CD4-positive, CD25-positive, alpha-beta regulatory T cell (primary cell): ENCODE results near the gene ZBTB16. TPM values are rescaled to one million over a fixed set of nuclear protein-coding genes. Genes with fewer than 3 reads are reported as not detected.

Experiments
- ATAC-seq, 2 donors: fragments of 150-1000 bp; cut with Tn5 transposase; one replicate each; pipeline ENCODE4 v1.10.0; 2021; ENCODE audit warnings: low read depth in 2 of 2, moderate number of reproducible peaks in 2 of 2, moderate library complexity in 1 of 2
- DNase-seq, 3 donors: peaks; one replicate each; pipeline versions ENCODE4 v3.0.0 to v3.0.0-alpha.2; 2012 to 2022; ENCODE audit warnings: mixed read lengths in 1 of 3
- H3K27ac ChIP-seq: one replicate; pipeline ENCODE4 v1.7.0; 2013; ENCODE audit warnings: mild to moderate bottlenecking, low read length; ENCODE audit not compliant: insufficient read depth, poor library complexity, severe bottlenecking
- H3K27me3 ChIP-seq: one replicate; pipeline ENCODE4 v1.7.0; 2013; ENCODE audit warnings: low read length; ENCODE audit not compliant: control insufficient read depth, insufficient read depth
- H3K36me3 ChIP-seq: one replicate; pipeline ENCODE4 v1.7.0; 2013; ENCODE audit warnings: mild to moderate bottlenecking, low read length, moderate library complexity; ENCODE audit not compliant: control insufficient read depth, insufficient read depth
- H3K4me1 ChIP-seq: 2 replicates; pipeline ENCODE4 v1.7.0; 2013; ENCODE audit warnings: mild to moderate bottlenecking, low read length; ENCODE audit not compliant: insufficient read depth, control insufficient read depth, poor library complexity, severe bottlenecking
- H3K4me3 ChIP-seq: one replicate; pipeline ENCODE4 v1.7.0; 2013; ENCODE audit warnings: low read depth, mild to moderate bottlenecking, low read length, moderate library complexity
- H3K9me3 ChIP-seq, 2 experiments: 1 replicate in 1 of 2; 2 replicates in 1 of 2; pipeline ENCODE4 v1.7.0; 2013; ENCODE audit warnings: low read length in 2 of 2, mild to moderate bottlenecking in 1 of 2, moderate library complexity in 1 of 2; ENCODE audit not compliant: control insufficient read depth in 2 of 2
- H3K27ac Mint-ChIP-seq, 3 donors: one replicate each; pipeline ENCODE4 v1.8.0; 2020 to 2022; ENCODE audit warnings: mild to moderate bottlenecking in 3 of 3, mixed read lengths in 3 of 3, moderate library complexity in 2 of 3
- H3K27me3 Mint-ChIP-seq: one replicate; pipeline ENCODE4 v1.8.0; 2022; ENCODE audit warnings: mild to moderate bottlenecking, mixed read lengths
- H3K36me3 Mint-ChIP-seq: one replicate; pipeline ENCODE4 v1.8.0; 2020; ENCODE audit warnings: mixed read lengths
- H3K4me1 Mint-ChIP-seq, 4 donors: one replicate each; pipeline ENCODE4 v1.8.0; 2020 to 2022; ENCODE audit warnings: mixed read lengths in 4 of 4, mild to moderate bottlenecking in 1 of 4
- H3K4me3 Mint-ChIP-seq, 4 donors: one replicate each; pipeline ENCODE4 v1.8.0; 2020 to 2022; ENCODE audit warnings: mild to moderate bottlenecking in 4 of 4, mixed read lengths in 4 of 4, moderate library complexity in 3 of 4
- H3K9me3 Mint-ChIP-seq, 7 donors: one replicate each; pipeline ENCODE4 v1.8.0; 2020 to 2022; ENCODE audit warnings: mixed read lengths in 7 of 7, mild to moderate bottlenecking in 3 of 7, moderate library complexity in 2 of 7
- polyA plus RNA-seq, 4 donors: library from polyadenylated mRNA; unstranded; fragments of 300-500 nt; fragmentation: Illumina TruSeq; gene quantifications; one replicate each; pipeline ENCODE4 v1.2.3, GENCODE V29; 2021
- total RNA-seq: library from RNA; stranded (reverse); gene quantifications from one replicate; pipeline ENCODE4 v1.2.3, GENCODE V29; 2022

Gene ZBTB16
- total and polyA plus RNA-seq, 5 donors from 2014 or later, result 2.9 to 28.1 (median 8.5) TPM

- H3K27ac Mint-ChIP-seq, result no peak overlapping the region
- peaks cover 18% of the 10 kb centered on the region for H3K4me1 ChIP-seq
- no peak for DNase-seq
Measured at GRCh38 chr11:114105611-114106010, 46.1 kb downstream of the ZBTB16 start.

GRCh38 chr11:114106047-114106446 is 46.5 kb downstream of the ZBTB16 start:
- Mint-ChIP-seq H3K27me3 (peaks cover 20% of the 10 kb centered on the region), H3K36me3 (no peaks in the 10 kb centered on the region), H3K27ac (no peak overlapping the region), H3K4me1 (peaks cover 10 to 33% (median 19%) of the 10 kb centered on the region in 4 donors), H3K4me3 (no peak overlapping the region), H3K9me3 (no peaks in the 10 kb centered on the region)
- H3K27ac ChIP-seq, result no peak overlapping the region
- ATAC-seq (no peak), DNase-seq (no peak)
- no peaks in the 10 kb centered on the region for H3K36me3 ChIP-seq
- H3K4me1 ChIP-seq, result peaks cover 18% of the 10 kb centered on the region
- H3K27me3 ChIP-seq, result no peaks in the 10 kb centered on the region
- H3K4me3 ChIP-seq, result no peak overlapping the region
- H3K9me3 ChIP-seq, result no peaks in the 10 kb centered on the region

More at GRCh38 chr11:114105611-114106010, 46.1 kb downstream of the ZBTB16 start:
- H3K36me3 ChIP-seq, result no peaks in the 10 kb centered on the region
- ATAC-seq, result no peak
- no peaks in the 10 kb centered on the region for H3K9me3 ChIP-seq
- no peak overlapping the region for H3K27ac ChIP-seq
- H3K27me3 ChIP-seq, result no peaks in the 10 kb centered on the region
- no peak overlapping the region for H3K4me3 ChIP-seq
- Mint-ChIP-seq H3K36me3 (no peaks in the 10 kb centered on the region), H3K4me1 (peaks cover 9 to 29% (median 19%) of the 10 kb centered on the region in 4 donors), H3K9me3 (no peaks in the 10 kb centered on the region), H3K4me3 (no peak overlapping the region), H3K27me3 (peaks cover 19% of the 10 kb centered on the region)

GRCh38 chr11:114106986-114107385 is 47.5 kb downstream of the ZBTB16 start:
- Mint-ChIP-seq H3K4me1 (peaks cover 10 to 38% (median 22%) of the 10 kb centered on the region in 4 donors), H3K36me3 (no peaks in the 10 kb centered on the region), H3K9me3 (no peaks in the 10 kb centered on the region), H3K27me3 (peaks cover 28% of the 10 kb centered on the region), H3K27ac (no peak overlapping the region), H3K4me3 (no peak overlapping the region)
- Histone ChIP-seq H3K4me3 (no peak overlapping the region), H3K9me3 (no peaks in the 10 kb centered on the region), H3K27me3 (no peaks in the 10 kb centered on the region), H3K36me3 (no peaks in the 10 kb centered on the region), H3K27ac (no peak overlapping the region), H3K4me1 (peaks cover 18% of the 10 kb centered on the region)
- DNase-seq, result no peak
- no peak for ATAC-seq

- H3K27me3 Mint-ChIP-seq, result peaks cover 38% of the 10 kb centered on the region
Measured at GRCh38 chr11:114108501-114109205, 49.1 kb downstream of the ZBTB16 start.

GRCh38 chr11:114109206-114110090 is 49.9 kb downstream of the ZBTB16 start:
- no peak overlapping the region for H3K27ac ChIP-seq
- H3K36me3 ChIP-seq, result no peaks in the 10 kb centered on the region
- H3K27ac Mint-ChIP-seq, result peak overlapping the region in 1 of 3 donors; percentile 7
- DNase-seq, result no peak
- no peak for ATAC-seq
- H3K4me1 ChIP-seq, result peaks cover 1% of the 10 kb centered on the region
- no peak overlapping the region for H3K4me3 Mint-ChIP-seq
- H3K4me3 ChIP-seq, result no peak overlapping the region
- H3K27me3 Mint-ChIP-seq, result peaks cover 42% of the 10 kb centered on the region
- peaks cover 3% of the 10 kb centered on the region for H3K27me3 ChIP-seq
- no peaks in the 10 kb centered on the region for H3K9me3 Mint-ChIP-seq
- no peaks in the 10 kb centered on the region for H3K36me3 Mint-ChIP-seq
- peaks cover 0 to 18% (median 10%) of the 10 kb centered on the region in 4 donors for H3K4me1 Mint-ChIP-seq
- no peaks in the 10 kb centered on the region for H3K9me3 ChIP-seq

More at GRCh38 chr11:114108501-114109205, 49.1 kb downstream of the ZBTB16 start:
- Histone ChIP-seq H3K36me3 (no peaks in the 10 kb centered on the region), H3K4me1 (peaks cover 9% of the 10 kb centered on the region), H3K27ac (no peak overlapping the region), H3K27me3 (peaks cover 3% of the 10 kb centered on the region), H3K9me3 (no peaks in the 10 kb centered on the region), H3K4me3 (no peak overlapping the region)
- DNase-seq (no peak), ATAC-seq (no peak)
- Mint-ChIP-seq H3K36me3 (no peaks in the 10 kb centered on the region), H3K4me3 (no peak overlapping the region), H3K4me1 (peaks cover under 1 to 25% (median 18%) of the 10 kb centered on the region in 4 donors), H3K9me3 (no peaks in the 10 kb centered on the region), H3K27ac (no peak overlapping the region)

- Mint-ChIP-seq H3K4me1 (peaks cover 0 to 15% (median 8%) of the 10 kb centered on the region in 4 donors), H3K27me3 (peaks cover 47% of the 10 kb centered on the region), H3K4me3 (no peak overlapping the region), H3K27ac (peak overlapping the region in 1 of 3 donors; percentile 7), H3K36me3 (no peaks in the 10 kb centered on the region), H3K9me3 (no peaks in the 10 kb centered on the region)
- H3K27ac ChIP-seq, result no peak overlapping the region
- H3K4me3 ChIP-seq, result no peak overlapping the region
- no peaks in the 10 kb centered on the region for H3K36me3 ChIP-seq
- no peaks in the 10 kb centered on the region for H3K9me3 ChIP-seq
- no peak for ATAC-seq
- no peaks in the 10 kb centered on the region for H3K4me1 ChIP-seq
- H3K27me3 ChIP-seq, result peaks cover 6% of the 10 kb centered on the region
- no peak for DNase-seq
Measured at GRCh38 chr11:114110123-114110522, 50.6 kb downstream of the ZBTB16 start.

GRCh38 chr11:114110952-114111947 is 51.7 kb downstream of the ZBTB16 start:
- Histone ChIP-seq H3K36me3 (no peaks in the 10 kb centered on the region), H3K4me1 (no peaks in the 10 kb centered on the region), H3K9me3 (no peaks in the 10 kb centered on the region), H3K27ac (no peak overlapping the region), H3K27me3 (peaks cover 6% of the 10 kb centered on the region), H3K4me3 (no peak overlapping the region)
- Mint-ChIP-seq H3K27ac (no peak overlapping the region), H3K4me3 (peak overlapping the region in 1 of 4 donors; percentile 56), H3K36me3 (no peaks in the 10 kb centered on the region), H3K9me3 (no peaks in the 10 kb centered on the region), H3K4me1 (peaks cover 0 to 13% (median 8%) of the 10 kb centered on the region in 4 donors), H3K27me3 (peaks cover 49% of the 10 kb centered on the region)
- no peak for DNase-seq
- no peak for ATAC-seq
